ENCODE results near the gene NCR2.
A peak's percentile ranks its signal among the peaks of the same experiment; 100 is the strongest.

The NCR2 gene

GRCh38 chr6:41335296-41335695 is at the start of gene NCR2:
NCR2 (plus strand) TSS chr6:41335608; CDS start chr6:41335877, 269 bp downstream.
- no peak for TF ChIP-seq REST (IDR thresholded peaks at IDR 0.05; ENCODE audit: low read depth)
- TF ChIP-seq EP300 (IDR thresholded peaks at IDR 0.05; ENCODE audit: borderline replicate concordance), result no peak
- TF ChIP-seq TEAD4 (IDR thresholded peaks at IDR 0.05), result no peak
- no peak for TF ChIP-seq CEBPB (IDR thresholded peaks at IDR 0.05)
- no peak for TF ChIP-seq RAD21 (IDR thresholded peaks at IDR 0.05; ENCODE audit: low read depth)
- TF ChIP-seq ZBTB7A (IDR thresholded peaks at IDR 0.05; ENCODE audit: low read depth), result no peak
- no peak for TF ChIP-seq USF1 (IDR thresholded peaks at IDR 0.05)
- TF ChIP-seq EGR1 (IDR thresholded peaks at IDR 0.05), result no peak

GRCh38 chr6:41286544-41287346 is 48.7 kb upstream of the NCR2 start, which contains the start of gene TREM1:
TREM1 (minus strand) TSS chr6:41286682; CDS start chr6:41286655, 27 bp downstream.
- no peak for TF ChIP-seq RAD21 (IDR thresholded peaks at IDR 0.05; ENCODE audit: low read depth)
- TF ChIP-seq CEBPB (IDR thresholded peaks at IDR 0.05), result peak; percentile 77
- TF ChIP-seq MAX (IDR thresholded peaks at IDR 0.05), result no peak

GRCh38 chr6:41288030-41288753 is 47.2 kb upstream of the NCR2 start:
- TF ChIP-seq TAF1 (IDR thresholded peaks at IDR 0.05; ENCODE audit: low read depth) (no peak), EGR1 (IDR thresholded peaks at IDR 0.05) (no peak), TEAD4 (IDR thresholded peaks at IDR 0.05) (no peak), USF1 (IDR thresholded peaks at IDR 0.05) (0 out of 2 replicates have a peak, but pooled peaks have one; percentile 24)

GRCh38 chr6:41288754-41289129 is 46.7 kb upstream of the NCR2 start:
- TF ChIP-seq RAD21 (IDR thresholded peaks at IDR 0.05; ENCODE audit: low read depth), result no peak

- TF ChIP-seq EGR1 (IDR thresholded peaks at IDR 0.05) (no peak), TEAD4 (IDR thresholded peaks at IDR 0.05) (no peak), RAD21 (IDR thresholded peaks at IDR 0.05; ENCODE audit: low read depth) (no peak)
Measured at GRCh38 chr6:41289815-41290214, 45.6 kb upstream of the NCR2 start.

- TF ChIP-seq USF1 (IDR thresholded peaks at IDR 0.05) (no peak), REST (IDR thresholded peaks at IDR 0.05; ENCODE audit: low read depth) (no peak), FOXM1 (IDR thresholded peaks at IDR 0.05; ENCODE audit: borderline replicate concordance, low read depth) (no peak), TEAD4 (IDR thresholded peaks at IDR 0.05) (no peak), CEBPB (IDR thresholded peaks at IDR 0.05) (no peak), NFIC (IDR thresholded peaks at IDR 0.05) (no peak), CREB1 (IDR thresholded peaks at IDR 0.05; ENCODE audit: low read depth) (no peak), EGR1 (IDR thresholded peaks at IDR 0.05) (no peak), EP300 (IDR thresholded peaks at IDR 0.05; ENCODE audit: borderline replicate concordance) (no peak), ZBTB7A (IDR thresholded peaks at IDR 0.05; ENCODE audit: low read depth) (no peak), RAD21 (IDR thresholded peaks at IDR 0.05; ENCODE audit: low read depth) (no peak), TCF12 (IDR thresholded peaks at IDR 0.05; ENCODE audit: low read depth) (no peak), TAF1 (IDR thresholded peaks at IDR 0.05; ENCODE audit: low read depth) (no peak), YY1 (IDR thresholded peaks at IDR 0.05; ENCODE audit: low read depth) (no peak), MAX (IDR thresholded peaks at IDR 0.05) (no peak)
Measured at GRCh38 chr6:41291717-41292116, 43.7 kb upstream of the NCR2 start.

All from Ishikawa (cell line).